HepG2 (cell line): ENCODE data around the gene KDM2B. TPM values are rescaled to one million over a fixed set of nuclear protein-coding genes. Genes with fewer than 3 reads are reported as not detected.

Source experiments
- ATAC-seq: fragments of 200-7000 bp; cut with Tn5 transposase; 3 replicates; pipeline ENCODE4 v1.9.1; 2020; ENCODE audit warnings: mild to moderate bottlenecking, moderate library complexity
- BruUV-seq: library from RNA; stranded (reverse); fragments of 400-500 nt; replicated peaks from 2 replicates; lab custom pipeline; 2021; lab: Mats Ljungman, UMichigan
- CTCF ChIA-PET: fragments of 300-600 bp; formaldehyde crosslinking; extraction: SDS; loops from one replicate; lab custom pipeline; 2021; ENCODE audit warnings: low total read pairs, inconsistent platforms, low intra/inter-chr PET ratio; lab: Yijun Ruan, JAX
- POLR2A ChIA-PET: fragments of 350-600 bp; sonication (Branson Sonifier 250); formaldehyde crosslinking; loops from one replicate; lab custom pipeline; 2020; ENCODE audit warnings: antibody characterized with exemption, inconsistent platforms; lab: Yijun Ruan, JAX
- DNase-seq: peaks from one replicate; pipeline ENCODE4 v3.0.0-alpha.2; 2015; ENCODE audit warnings: low spot score
- FAIRE-seq: peaks from 3 replicates; lab custom pipeline; 2011; peaks lifted over from hg19 to GRCh38; lab: Jason Lieb, UNC
- H2AFZ ChIP-seq: one replicate; pipeline ENCODE4 v1.6.1; 2011; ENCODE audit warnings: low read length, inconsistent platforms
- H3K27ac ChIP-seq: fragments of 300-600 bp; 3 replicates; pipeline ENCODE4 v1.8.0; 2011; ENCODE audit warnings: mixed run types, mild to moderate bottlenecking, mixed read lengths, low read length, inconsistent platforms; ENCODE audit not compliant: insufficient read depth; ENCODE audit errors: extremely low read length
- H3K27me3 ChIP-seq, 2 experiments: fragments of 200-600 bp in 1 of 2; 2 replicates in 1 of 2; 3 replicates in 1 of 2; pipeline versions ENCODE4 v1.6.0 to v1.8.0; 2011; ENCODE audit warnings: low read length in 2 of 2, mild to moderate bottlenecking in 2 of 2, moderate library complexity in 2 of 2, inconsistent platforms in 1 of 2; ENCODE audit not compliant: insufficient read depth in 2 of 2, control insufficient read depth in 1 of 2
- H3K36me3 ChIP-seq, 2 experiments: fragments of 200-600 bp in 1 of 2; replicated peaks in 1 of 2; 2 replicates in 1 of 2; 3 replicates in 1 of 2; pipeline versions ENCODE4 v1.5.1 to v1.8.0; 2011; ENCODE audit warnings: low read length in 2 of 2, inconsistent platforms in 1 of 2; ENCODE audit not compliant: insufficient read depth in 2 of 2, control insufficient read depth in 1 of 2
- H3K4me1 ChIP-seq: 2 replicates; pipeline ENCODE4 v1.5.1; 2012; ENCODE audit warnings: low read length, inconsistent platforms; ENCODE audit not compliant: insufficient read depth
- H3K4me2 ChIP-seq: 2 replicates; pipeline ENCODE4 v1.6.0; 2011; ENCODE audit warnings: low read depth, low read length, inconsistent platforms
- H3K4me3 ChIP-seq, 3 experiments: fragments of 200-600 bp in 1 of 3; sonication (generic), shearing (Covaris generic) in 1 of 3; replicated peaks in 1 of 3; 2 replicates each; pipeline ENCODE4 v1.5.1; 2011 to 2016; ENCODE audit warnings: low read length in 3 of 3, inconsistent platforms in 2 of 3, low read depth in 2 of 3, mild to moderate bottlenecking in 2 of 3, control low read depth in 1 of 3, mixed read lengths in 1 of 3; ENCODE audit not compliant: insufficient read depth in 1 of 3
- H3K79me2 ChIP-seq: one replicate; pipeline ENCODE4 v1.6.1; 2011; ENCODE audit warnings: low read length, inconsistent platforms; ENCODE audit not compliant: insufficient read depth
- H3K9ac ChIP-seq: 2 replicates; pipeline ENCODE4 v1.6.0; 2011; ENCODE audit warnings: mild to moderate bottlenecking, low read depth, low read length, inconsistent platforms; ENCODE audit not compliant: insufficient read depth
- H3K9me3 ChIP-seq: 2 replicates; pipeline ENCODE4 v1.5.1; 2012; ENCODE audit warnings: mild to moderate bottlenecking, low read length
- H4K20me1 ChIP-seq: 2 replicates; pipeline ENCODE4 v1.6.0; 2011; ENCODE audit warnings: inconsistent platforms, mild to moderate bottlenecking, low read length, moderate library complexity; ENCODE audit not compliant: insufficient read depth
- EEA1 ChIP-seq: sonication (generic); formaldehyde crosslinking; IDR thresholded peaks from 2 replicates; pipeline ENCODE4 v1.5.1; 2020; ENCODE audit warnings: mild to moderate bottlenecking, missing genetic modification reagents, borderline replicate concordance
- ETV5 ChIP-seq: IDR thresholded peaks from 2 replicates; pipeline ENCODE4 v1.6.1; 2018; ENCODE audit warnings: missing biosample characterization, missing genetic modification reagents, inconsistent platforms, borderline replicate concordance
- GLI4 ChIP-seq: sonication (generic); formaldehyde crosslinking; IDR thresholded peaks from 2 replicates; pipeline ENCODE4 v1.5.1; 2020; ENCODE audit warnings: missing genetic modification reagents, mild to moderate bottlenecking, moderate library complexity, borderline replicate concordance
- HOXA7 ChIP-seq: sonication (generic); formaldehyde crosslinking; IDR thresholded peaks from 2 replicates; pipeline ENCODE4 v1.8.1; 2022; ENCODE audit warnings: mild to moderate bottlenecking, missing genetic modification reagents, moderate library complexity
- NKX3-1 ChIP-seq: sonication (generic); formaldehyde crosslinking; IDR thresholded peaks from 2 replicates; pipeline ENCODE4 v1.5.0; 2020; ENCODE audit warnings: missing genetic modification reagents
- POLR2A ChIP-seq, 2 experiments: IDR thresholded peaks; 2 replicates each; pipeline ENCODE4 v1.6.1; 2011; ENCODE audit warnings: low read depth in 2 of 2, low read length in 2 of 2, mild to moderate bottlenecking in 1 of 2, moderate library complexity in 1 of 2; ENCODE audit not compliant: insufficient read depth in 1 of 2
- RBM39 ChIP-seq: fragments of 200-400 bp; formaldehyde crosslinking; IDR thresholded peaks from one replicate; pipeline ENCODE4 v1.6.1; 2018; ENCODE audit warnings: antibody characterized with exemption, mild to moderate bottlenecking, low read depth, low read length; ENCODE audit not compliant: poor library complexity, severe bottlenecking
- RFXANK ChIP-seq: IDR thresholded peaks from 2 replicates; pipeline ENCODE4 v1.6.1; 2016
- SNAPC2 ChIP-seq: sonication (generic); formaldehyde crosslinking; IDR thresholded peaks from 2 replicates; pipeline ENCODE4 v1.8.1; 2022; ENCODE audit warnings: mild to moderate bottlenecking, missing genetic modification reagents
- TGIF2 ChIP-seq: IDR thresholded peaks from 2 replicates; pipeline ENCODE4 v1.6.1; 2016; ENCODE audit warnings: control low read depth, missing compliant biosample characterization
- ZBTB38 ChIP-seq: sonication (generic); formaldehyde crosslinking; IDR thresholded peaks from 2 replicates; pipeline ENCODE4 v1.5.1; 2020; ENCODE audit warnings: mild to moderate bottlenecking, missing genetic modification reagents
- ZBTB7A ChIP-seq: sonication (generic); formaldehyde crosslinking; IDR thresholded peaks from 2 replicates; pipeline ENCODE4 v1.8.0; 2022; ENCODE audit warnings: mild to moderate bottlenecking, missing genetic modification reagents
- ZNF530 ChIP-seq: sonication (generic); formaldehyde crosslinking; IDR thresholded peaks from 2 replicates; pipeline ENCODE4 v1.5.0; 2020; ENCODE audit warnings: low read depth, mild to moderate bottlenecking, missing genetic modification reagents
- ZNF703 ChIP-seq: sonication (generic); formaldehyde crosslinking; IDR thresholded peaks from 2 replicates; pipeline ENCODE4 v1.5.1; 2020; ENCODE audit warnings: missing genetic modification reagents, mild to moderate bottlenecking, moderate library complexity, borderline replicate concordance
- ZNF737 ChIP-seq: sonication (generic); formaldehyde crosslinking; IDR thresholded peaks from 2 replicates; pipeline ENCODE4 v1.5.0; 2020; ENCODE audit warnings: missing genetic modification reagents, mild to moderate bottlenecking, borderline replicate concordance
- ZSCAN31 ChIP-seq: sonication (generic); formaldehyde crosslinking; IDR thresholded peaks from 2 replicates; pipeline ENCODE4 v1.5.0; 2020; ENCODE audit warnings: low read depth, mild to moderate bottlenecking, missing genetic modification reagents
- WGBS: methylation state at CpG from one replicate; pipeline ENCODE4 v1.1.6; 2017; ENCODE audit warnings: low lambda C conversion rate; 5-methylcytosine and 5-hydroxymethylcytosine counted together
- in situ Hi-C: cut with HindIII; loops from 2 replicates; pipeline ENCODE4 v1.10.0; 2017; ENCODE audit warnings: low pct_unique_long_range_greater_than_20kb; ENCODE audit not compliant: extremely low pct_ligation_motif_present
- intact Hi-C: fragments of 100-400 bp; cut with micrococcal nuclease; formaldehyde crosslinking; loops from one replicate; pipeline ENCODE4 v1.10.0; 2022; ENCODE audit not compliant: unreplicated experiment
- polyA plus RNA-seq, 8 experiments: library from polyadenylated mRNA; depleted of rRNA in 3 of 8; stranded (reverse) in 7 of 8; unstranded in 1 of 8; fragments of >200 nt; fragmentation: Illumina TruSeq in 4 of 8; extraction: Trizol in 4 of 8; gene quantifications; 2 replicates each; pipeline versions ENCODE4 v1.2.1 to v1.2.3, GENCODE V29; 2011 to 2016; ENCODE audit warnings: low read depth in 4 of 8, missing spikeins in 1 of 8, mixed read lengths in 1 of 8; ENCODE audit not compliant: insufficient read depth in 1 of 8
- total RNA-seq, 5 experiments: library from RNA; depleted of rRNA; stranded (reverse); fragments of >200 nt; fragmentation: Illumina TruSeq; extraction: Trizol; gene quantifications; 2 replicates each; pipeline ENCODE4 v1.2.3, GENCODE V29; 2016; ENCODE audit warnings: low read depth in 1 of 5
- TF ChIP-seq, protein P1 (sequence below): IDR thresholded peaks from 2 replicates; pipeline ENCODE4 v1.6.1; 2016; ENCODE audit warnings: control low read depth
- TF ChIP-seq, protein P2 (sequence below): sonication (generic); formaldehyde crosslinking; IDR thresholded peaks from 2 replicates; pipeline ENCODE4 v1.9.0; 2022; ENCODE audit warnings: missing genetic modification reagents, mild to moderate bottlenecking, borderline replicate concordance

Gene KDM2B
- total and polyA plus RNA-seq, 2 of the 13 experiments (the other 11 are each of a cell fraction or from before 2014, with no cell fraction given) = 17.5 to 26.1 TPM

DNA sequence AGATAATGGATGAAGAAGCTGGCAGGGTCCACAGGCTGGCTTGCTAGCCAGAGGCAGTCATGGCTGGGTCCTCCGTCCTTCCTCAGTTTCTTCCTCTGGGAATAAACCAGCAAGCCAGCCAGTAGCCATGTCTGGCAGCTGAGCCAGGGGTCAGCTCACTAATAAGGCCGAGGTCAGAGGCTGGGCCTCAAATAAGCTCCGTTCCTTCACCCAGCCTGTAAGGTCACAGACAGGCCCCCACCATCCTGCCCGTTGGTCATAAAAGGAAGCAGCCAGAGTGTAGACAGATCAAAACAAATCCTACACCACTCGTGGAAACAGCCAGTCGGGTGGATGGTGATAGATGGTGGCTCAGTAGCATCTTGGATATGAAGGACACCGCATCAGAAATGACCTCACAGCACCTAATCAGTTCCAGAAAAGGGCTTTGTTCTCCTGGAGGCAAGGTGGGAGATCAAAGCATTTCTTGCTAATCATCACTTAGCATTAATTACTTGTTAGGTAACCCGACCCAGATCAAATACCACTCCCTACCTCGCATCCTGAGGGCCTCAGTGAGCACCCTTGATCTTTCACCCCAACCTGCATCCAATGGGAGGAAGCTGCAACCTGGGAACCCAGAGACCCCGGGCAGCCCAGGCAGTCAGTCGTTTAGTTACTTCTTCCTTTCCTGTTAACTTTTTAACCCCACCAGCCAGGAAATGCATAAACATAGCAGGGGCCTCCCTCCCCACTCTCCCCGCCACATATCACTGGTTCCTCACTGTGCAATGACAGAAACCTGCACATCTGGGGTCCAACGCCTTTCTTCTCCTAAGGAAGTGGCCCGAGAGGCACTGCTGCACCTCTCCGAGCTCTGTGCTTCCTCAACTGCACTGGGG, 90.2 kb downstream of the KDM2B start (continued):
- TF ChIP-seq ZNF530 = 0 out of 2 replicates have a peak, but pooled peaks have one; percentile 29
- TF ChIP-seq ZNF703 (CRISPR knock-in tag) = peak; percentile 74; the same call in 1 of the 2 replicates
- TF ChIP-seq ETV5 (CRISPR knock-in tag) = peak; percentile 86
- TF ChIP-seq NKX3-1 (CRISPR knock-in tag) = peak; percentile 97
- TF ChIP-seq, protein P1, sequence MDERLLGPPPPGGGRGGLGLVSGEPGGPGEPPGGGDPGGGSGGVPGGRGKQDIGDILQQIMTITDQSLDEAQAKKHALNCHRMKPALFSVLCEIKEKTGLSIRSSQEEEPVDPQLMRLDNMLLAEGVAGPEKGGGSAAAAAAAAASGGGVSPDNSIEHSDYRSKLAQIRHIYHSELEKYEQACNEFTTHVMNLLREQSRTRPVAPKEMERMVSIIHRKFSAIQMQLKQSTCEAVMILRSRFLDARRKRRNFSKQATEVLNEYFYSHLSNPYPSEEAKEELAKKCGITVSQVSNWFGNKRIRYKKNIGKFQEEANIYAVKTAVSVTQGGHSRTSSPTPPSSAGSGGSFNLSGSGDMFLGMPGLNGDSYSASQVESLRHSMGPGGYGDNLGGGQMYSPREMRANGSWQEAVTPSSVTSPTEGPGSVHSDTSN (CRISPR knock-in tag) = no peak
- TF ChIP-seq, all 625 proteins: peak for 203

DNA sequence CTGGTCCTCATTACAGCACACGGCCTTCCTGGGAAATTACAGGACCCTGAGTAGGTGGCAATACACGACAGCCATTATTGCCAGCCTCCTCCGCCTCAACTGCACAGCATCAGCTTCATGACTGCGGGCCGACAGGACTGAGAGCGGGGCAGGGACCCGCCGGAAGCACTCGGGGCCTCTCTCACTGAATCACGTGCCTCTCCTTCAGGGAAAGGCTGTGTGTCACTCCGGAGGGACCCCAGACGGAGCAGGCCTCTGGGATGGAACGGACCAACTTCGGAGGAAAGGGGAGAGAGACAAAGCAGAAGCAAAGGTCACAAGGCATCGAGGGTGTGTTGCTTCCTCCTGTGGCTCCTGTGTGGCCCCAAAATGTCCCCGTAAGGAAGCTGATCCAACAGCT, 90.9 kb downstream of the KDM2B start:
- Histone ChIP-seq H3K36me3 (no peaks in the 10 kb centered on the region; a peak in 1 of 5 replicates), H2AFZ (no peak overlapping the region), H3K79me2 (no peaks in the 10 kb centered on the region), H3K27ac (peak overlapping the region; percentile 82), H3K4me1 (peaks cover 82% of the 10 kb centered on the region), H3K27me3 (no peaks in the 10 kb centered on the region), H3K9ac (peak overlapping the region; percentile 43), H3K4me2 (peak overlapping the region; percentile 72), H4K20me1 (no peaks in the 10 kb centered on the region), H3K9me3 (no peaks in the 10 kb centered on the region), H3K4me3 (peak overlapping the region in 2 of 3 experiments; percentile 15 to 59; a peak in 3 of 6 replicates)
- intact Hi-C loops (loop anchor here (2.0 kb wide), 1 partner anchor 33 kb away; no protein-coding TSS in a partner anchor), in situ Hi-C loops (loop anchor here (5.0 kb wide), 1 partner anchor 192 kb away; no protein-coding TSS in a partner anchor)
- ATAC-seq (peak; percentile 40), DNase-seq (no peak), FAIRE-seq (no peak)
- BruUV-seq = no TSS peak
- 44% methylated on average over 8 of the region's 16 CpGs for WGBS
- ChIA-PET POLR2A (interaction anchor here (1.1 to 2.6 kb wide), 6 partner anchors 22 to 313 kb away, joined by 3 to 8 read pairs (median 3); partner anchors contain the start of genes ORAI1 and RNF34), CTCF (no interaction called here)
- TF ChIP-seq SNAPC2 (CRISPR knock-in tag) (0 out of 2 replicates have a peak, but pooled peaks have one; percentile 23), HOXA7 (CRISPR knock-in tag) (no peak), ZBTB38 (CRISPR knock-in tag) (peak; percentile 65; the same call in 1 of the 2 replicates), RBM39 (peak; percentile 21), TGIF2 (no peak), ZSCAN31 (CRISPR knock-in tag) (0 out of 2 replicates have a peak, but pooled peaks have one; percentile 4), EEA1 (CRISPR knock-in tag) (no peak), RFXANK (CRISPR knock-in tag) (no peak), POLR2A (IDR thresholded peaks at IDR 0.05; ENCODE audit: insufficient read depth in 1 of 2, low read depth in 2 of 2, low read length in 2 of 2) (peak; percentile 16 to 24; a peak in 1 of 4 replicates), ZNF737 (no peak), ZBTB7A (CRISPR knock-in tag) (peak; percentile 64), GLI4 (CRISPR knock-in tag) (0 out of 2 replicates have a peak, but pooled peaks have one; percentile 29)
- TF ChIP-seq, protein P2, sequence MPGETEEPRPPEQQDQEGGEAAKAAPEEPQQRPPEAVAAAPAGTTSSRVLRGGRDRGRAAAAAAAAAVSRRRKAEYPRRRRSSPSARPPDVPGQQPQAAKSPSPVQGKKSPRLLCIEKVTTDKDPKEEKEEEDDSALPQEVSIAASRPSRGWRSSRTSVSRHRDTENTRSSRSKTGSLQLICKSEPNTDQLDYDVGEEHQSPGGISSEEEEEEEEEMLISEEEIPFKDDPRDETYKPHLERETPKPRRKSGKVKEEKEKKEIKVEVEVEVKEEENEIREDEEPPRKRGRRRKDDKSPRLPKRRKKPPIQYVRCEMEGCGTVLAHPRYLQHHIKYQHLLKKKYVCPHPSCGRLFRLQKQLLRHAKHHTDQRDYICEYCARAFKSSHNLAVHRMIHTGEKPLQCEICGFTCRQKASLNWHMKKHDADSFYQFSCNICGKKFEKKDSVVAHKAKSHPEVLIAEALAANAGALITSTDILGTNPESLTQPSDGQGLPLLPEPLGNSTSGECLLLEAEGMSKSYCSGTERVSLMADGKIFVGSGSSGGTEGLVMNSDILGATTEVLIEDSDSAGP (CRISPR knock-in tag) = 0 out of 2 replicates have a peak, but pooled peaks have one; percentile 21
